Spleen (tissue), 11 donors: ENCODE results near the gene EPHB3. TPM values are rescaled to one million over a fixed set of nuclear protein-coding genes. Genes with fewer than 3 reads are reported as not detected.

Experiments used
- DNase-seq: peaks from one replicate; pipeline ENCODE4 v3.0.0-alpha.2; 2020
- H3K27ac ChIP-seq, 8 donors: fragments of 200-600 bp; sonication (generic) in 7 of 8; 1 replicate in 4 of 8; 2 replicates in 4 of 8; pipeline versions ENCODE4 v1.5.0 to v1.8.0; 2016 to 2021; ENCODE audit warnings: inconsistent platforms in 4 of 8, mild to moderate bottlenecking in 4 of 8, moderate library complexity in 1 of 8
- H3K27me3 ChIP-seq, 7 donors: fragments of 200-600 bp; sonication (generic) in 6 of 7; replicated peaks in 1 of 7; 1 replicate in 4 of 7; 2 replicates in 3 of 7; pipeline versions ENCODE4 v1.5.0 to v1.8.0; 2016 to 2021; ENCODE audit warnings: inconsistent platforms in 3 of 7, mild to moderate bottlenecking in 1 of 7
- H3K36me3 ChIP-seq, 6 donors: fragments of 200-600 bp; sonication (generic) in 5 of 6; 1 replicate in 4 of 6; 2 replicates in 2 of 6; pipeline versions ENCODE4 v1.5.0 to v1.8.0; 2016 to 2021; ENCODE audit warnings: inconsistent platforms in 2 of 6
- H3K4me1 ChIP-seq, 6 donors: fragments of 200-600 bp; sonication (generic) in 5 of 6; 1 replicate in 3 of 6; 2 replicates in 3 of 6; pipeline versions ENCODE4 v1.5.0 to v1.8.0; 2016 to 2021; ENCODE audit warnings: inconsistent platforms in 3 of 6
- H3K4me3 ChIP-seq, 8 donors: fragments of 200-600 bp; sonication (generic) in 7 of 8; 1 replicate in 4 of 8; 2 replicates in 4 of 8; pipeline versions ENCODE4 v1.5.0 to v1.8.0; 2016 to 2021; ENCODE audit warnings: inconsistent platforms in 4 of 8, mild to moderate bottlenecking in 4 of 8, moderate library complexity in 2 of 8
- H3K9me3 ChIP-seq, 8 donors: fragments of 200-600 bp; sonication (generic) in 7 of 8; 1 replicate in 4 of 8; 2 replicates in 4 of 8; pipeline versions ENCODE4 v1.5.0 to v1.8.0; 2016 to 2021; ENCODE audit warnings: inconsistent platforms in 4 of 8
- CTCF ChIP-seq, 11 experiments: fragments of 200-600 bp in 7 of 11; fragments of 450-650 bp in 4 of 11; sonication (generic) in 4 of 11; IDR thresholded peaks in 8 of 11; conservative IDR thresholded peaks in 3 of 11; 1 replicate in 7 of 11; 2 replicates in 4 of 11; pipeline versions ENCODE4 v1.4.0 to v1.8.0; 2016 to 2021; ENCODE audit warnings: antibody characterized with exemption in 11 of 11, inconsistent platforms in 4 of 11, mild to moderate bottlenecking in 1 of 11
- POLR2A ChIP-seq, 3 donors: fragments of 450-650 bp; IDR thresholded peaks; one replicate each; pipeline ENCODE4 v1.5.1; 2017; ENCODE audit warnings: antibody characterized with exemption in 3 of 3, mild to moderate bottlenecking in 1 of 3
- POLR2AphosphoS5 ChIP-seq, 3 donors: sonication (generic); formaldehyde crosslinking; IDR thresholded peaks; one replicate each; pipeline ENCODE4 v1.5.1; 2017; ENCODE audit warnings: antibody characterized with exemption in 3 of 3
- WGBS, 5 donors: extraction: QIAGEN DNeasy Blood & Tissue Kit in 3 of 5; methylation state at CpG; one replicate each; pipeline versions ENCODE4 v1.1.5 to v1.1.7; 2013 to 2018; 5-methylcytosine and 5-hydroxymethylcytosine counted together
- intact Hi-C: fragments of 100-400 bp; cut with DNase I; formaldehyde crosslinking; loops from one replicate; pipeline ENCODE4 v1.15.0; 2023; ENCODE audit warnings: low total_unique reads
- polyA plus RNA-seq, 3 donors: library from polyadenylated mRNA; stranded (reverse); fragments of 200-250 nt; gene quantifications; one replicate each; pipeline ENCODE4 v1.2.1, GENCODE V29; 2013
- total RNA-seq, 7 donors: library from RNA; depleted of rRNA in 3 of 7; stranded (reverse); fragments of >200 nt in 3 of 7; fragmentation: NEBNext Ultra II Directional in 4 of 7; extraction: Animal tissue kit (Norgen Biotek cat#: 25700) in 4 of 7; gene quantifications; one replicate each; pipeline versions ENCODE4 v1.1.0 to v1.2.1, GENCODE V29; 2016 to 2021
- donor health status: healthy with polysubstance abuse.
- donor health status: DM: no; HTN: no; CAD: no; lungs with moderate emphysema.
- donor health status: DM: no; HTN: no; CAD: no.
- donor health status: Bipolar disorder and iron deficiency.
- donor health status: healthy.
- donor health status: DM: no; HTN: no; CAD: no.
- donor health status: DM: yes; HTN: yes; CAD: no.

EPHB3 gene
- total and polyA plus RNA-seq, 10 donors = 0.23 to 2.3 (median 0.88) TPM

GRCh38 chr3:184560531-184560930, 1.1 kb upstream of the EPHB3 start:
- Histone ChIP-seq H3K27ac (no peak overlapping the region), H3K27me3 (peaks cover 0 to 79% (median 17%) of the 10 kb centered on the region in 7 donors), H3K4me3 (peak overlapping the region in 3 of 8 donors; percentile 62 to 80 (median 65)), H3K4me1 (peaks cover 7 to 48% (median 31%) of the 10 kb centered on the region in 6 donors), H3K9me3 (no peaks in the 10 kb centered on the region), H3K36me3 (no peaks in the 10 kb centered on the region)
- DNase-seq = peak; percentile 74
- TF ChIP-seq CTCF (IDR thresholded peaks at IDR 0.05 in 8 of 11, conservative IDR thresholded peaks at IDR 0.05 in 3 of 11) (no peak), POLR2AphosphoS5 (IDR thresholded peaks at IDR 0.05) (no peak), POLR2A (IDR thresholded peaks at IDR 0.05) (no peak)
- WGBS, 5 donors = 65 to 88% (median 84%) methylated on average over 3 of the region's 3 CpGs
- intact Hi-C loops = no loop called here

GRCh38 chr3:184561913-184562877, 610 bp downstream of the EPHB3 start:
- peak overlapping the region; percentile 43 to 80 (median 58) for H3K4me3 ChIP-seq
- no peaks in the 10 kb centered on the region for H3K9me3 ChIP-seq
- peak overlapping the region in 1 of 8 donors; percentile 21 for H3K27ac ChIP-seq
- H3K27me3 ChIP-seq = peaks cover 0 to 68% (median 15%) of the 10 kb centered on the region in 7 donors
- H3K4me1 ChIP-seq = peaks cover 7 to 36% (median 25%) of the 10 kb centered on the region in 6 donors
- H3K36me3 ChIP-seq = no peaks in the 10 kb centered on the region
- no peak for TF ChIP-seq CTCF (IDR thresholded peaks at IDR 0.05 in 8 of 11, conservative IDR thresholded peaks at IDR 0.05 in 3 of 11)
- TF ChIP-seq POLR2AphosphoS5 (IDR thresholded peaks at IDR 0.05) = no peak
- no peak for TF ChIP-seq POLR2A (IDR thresholded peaks at IDR 0.05)
- 11 to 35% (median 13%) methylated on average over 25 to 109 of the region's 109 CpGs for WGBS, 5 donors
- DNase-seq = peak; percentile 82
- intact Hi-C loops = no loop called here

GRCh38 chr3:184562878-184563560, 1.4 kb downstream of the EPHB3 start:
- H3K9me3 ChIP-seq = no peaks in the 10 kb centered on the region
- WGBS, 5 donors = 64 to 88% (median 74%) methylated on average over 20 to 24 of the region's 24 CpGs
- intact Hi-C loops = no loop called here
- no peak for TF ChIP-seq POLR2A (IDR thresholded peaks at IDR 0.05)
- no peak for TF ChIP-seq POLR2AphosphoS5 (IDR thresholded peaks at IDR 0.05)
- no peak for TF ChIP-seq CTCF (IDR thresholded peaks at IDR 0.05 in 8 of 11, conservative IDR thresholded peaks at IDR 0.05 in 3 of 11)
- H3K4me1 ChIP-seq = peaks cover 7 to 40% (median 26%) of the 10 kb centered on the region in 6 donors
- H3K27ac ChIP-seq = no peak overlapping the region
- no peaks in the 10 kb centered on the region for H3K36me3 ChIP-seq
- peaks cover 0 to 68% (median 13%) of the 10 kb centered on the region in 7 donors for H3K27me3 ChIP-seq
- peak overlapping the region in 3 of 8 donors; percentile 59 to 80 (median 65) for H3K4me3 ChIP-seq
- no peak for DNase-seq
